ENCODE data around the gene FKBP5. TPM values are rescaled to one million over a fixed set of nuclear protein-coding genes. Genes with fewer than 3 reads are reported as not detected.

Gene FKBP5
- total and polyA plus RNA-seq, 2 donors (not counting 3 experiments of a cell fraction or from before 2014, with no cell fraction given) = 16.7 to 56.8 TPM

DNA sequence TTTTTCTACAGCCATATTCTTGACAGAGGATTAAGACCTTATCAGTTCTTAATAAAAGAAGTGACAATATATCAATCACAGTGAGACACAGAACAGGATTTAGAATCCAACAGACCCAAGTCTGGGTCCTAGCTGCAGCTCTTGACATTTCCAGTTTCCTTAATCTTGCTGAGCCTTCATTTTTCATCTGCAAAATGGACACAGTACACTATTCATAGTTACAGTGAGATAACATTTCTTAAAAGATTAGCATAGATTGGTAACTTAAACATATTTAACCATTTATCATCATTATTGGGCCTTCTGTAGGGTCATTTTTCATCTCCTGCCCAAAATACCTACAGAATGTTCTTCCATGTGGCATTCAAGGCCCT is 45.6 kb downstream of the FKBP5 start:
- Histone ChIP-seq H3K9me1 (replicated peaks; ENCODE audit: control insufficient read depth, extremely low read depth, insufficient read depth, low read length) (no peaks in the 10 kb centered on the region), H3K4me1 (ENCODE audit: control insufficient read depth, extremely low read depth, insufficient read depth, low read length) (no peaks in the 10 kb centered on the region), H3K4me3 (replicated peaks in 1 of 3; ENCODE audit: insufficient read depth in 1 of 3, low read depth in 1 of 3, low read length in 3 of 3) (no peak overlapping the region), H3K9ac (replicated peaks; ENCODE audit: extremely low read depth, insufficient read depth, low read length) (no peak overlapping the region), H3K27ac (ENCODE audit: insufficient read depth, low read depth, low read length) (no peak overlapping the region), H2AFZ (ENCODE audit: low read depth, low read length) (no peak overlapping the region), H3K36me3 (ENCODE audit: control insufficient read depth in 2 of 2, extremely low read depth in 1 of 2, insufficient read depth in 2 of 2, low read length in 2 of 2) (no peaks in the 10 kb centered on the region), H3K9me3 (replicated peaks; ENCODE audit: control insufficient read depth, insufficient read depth, low read length) (no peaks in the 10 kb centered on the region), H3K4me2 (ENCODE audit: insufficient read depth, low read length) (no peak overlapping the region), H3K79me2 (ENCODE audit: control insufficient read depth, insufficient read depth, low read length) (peaks cover 20% of the 10 kb centered on the region), H3K27me3 (ENCODE audit: control insufficient read depth in 2 of 2, insufficient read depth in 2 of 2, low read length in 2 of 2) (no peaks in the 10 kb centered on the region), H4K20me1 (replicated peaks; ENCODE audit: control insufficient read depth, extremely low read depth, insufficient read depth, low read length) (no peaks in the 10 kb centered on the region)
- TF ChIP-seq POLR2AphosphoS5 (IDR thresholded peaks at IDR 0.05; ENCODE audit: insufficient read depth, low read depth, low read length) = no peak
- TF ChIP-seq MYC (IDR thresholded peaks at IDR 0.05; ENCODE audit: low read depth, low read length) = no peak
- TF ChIP-seq, protein P1, sequence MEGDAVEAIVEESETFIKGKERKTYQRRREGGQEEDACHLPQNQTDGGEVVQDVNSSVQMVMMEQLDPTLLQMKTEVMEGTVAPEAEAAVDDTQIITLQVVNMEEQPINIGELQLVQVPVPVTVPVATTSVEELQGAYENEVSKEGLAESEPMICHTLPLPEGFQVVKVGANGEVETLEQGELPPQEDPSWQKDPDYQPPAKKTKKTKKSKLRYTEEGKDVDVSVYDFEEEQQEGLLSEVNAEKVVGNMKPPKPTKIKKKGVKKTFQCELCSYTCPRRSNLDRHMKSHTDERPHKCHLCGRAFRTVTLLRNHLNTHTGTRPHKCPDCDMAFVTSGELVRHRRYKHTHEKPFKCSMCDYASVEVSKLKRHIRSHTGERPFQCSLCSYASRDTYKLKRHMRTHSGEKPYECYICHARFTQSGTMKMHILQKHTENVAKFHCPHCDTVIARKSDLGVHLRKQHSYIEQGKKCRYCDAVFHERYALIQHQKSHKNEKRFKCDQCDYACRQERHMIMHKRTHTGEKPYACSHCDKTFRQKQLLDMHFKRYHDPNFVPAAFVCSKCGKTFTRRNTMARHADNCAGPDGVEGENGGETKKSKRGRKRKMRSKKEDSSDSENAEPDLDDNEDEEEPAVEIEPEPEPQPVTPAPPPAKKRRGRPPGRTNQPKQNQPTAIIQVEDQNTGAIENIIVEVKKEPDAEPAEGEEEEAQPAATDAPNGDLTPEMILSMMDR (IDR thresholded peaks at IDR 0.05; ENCODE audit: extremely low read depth in 1 of 2, insufficient read depth in 1 of 2, low read depth in 1 of 2, low read length in 2 of 2) = no peak
- TF ChIP-seq, protein P2, sequence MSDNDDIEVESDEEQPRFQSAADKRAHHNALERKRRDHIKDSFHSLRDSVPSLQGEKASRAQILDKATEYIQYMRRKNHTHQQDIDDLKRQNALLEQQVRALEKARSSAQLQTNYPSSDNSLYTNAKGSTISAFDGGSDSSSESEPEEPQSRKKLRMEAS (IDR thresholded peaks at IDR 0.05; ENCODE audit: insufficient read depth, insufficient read length) = no peak
- TF ChIP-seq GATA2 (IDR thresholded peaks at IDR 0.05; ENCODE audit: insufficient read depth, insufficient read length, low read depth, low read length) = no peak
- no peak for TF ChIP-seq JUN (IDR thresholded peaks at IDR 0.05; ENCODE audit: borderline replicate concordance, insufficient read depth, insufficient read length, low read depth)
- TF ChIP-seq POLR2A (IDR thresholded peaks at IDR 0.05; ENCODE audit: low read depth, low read length) = no peak
- TF ChIP-seq EZH2 (IDR thresholded peaks at IDR 0.05; ENCODE audit: borderline replicate concordance, low read depth, low read length, severe bottlenecking) = no peak
- TF ChIP-seq FOS (IDR thresholded peaks at IDR 0.05; ENCODE audit: borderline replicate concordance, insufficient read depth, low read length) = no peak
- ChIA-PET CTCF (interaction anchor here (0.6 to 5.5 kb wide), 7 partner anchors 13 to 837 kb away, joined by 3 to 26 read pairs (median 6); partner anchors contain the start of gene ARMC12), POLR2A (no interaction called here)
- no TSS peak for BruUV-seq (replicated peaks)
- DNase-seq (ENCODE audit: low read depth, low spot score) = no peak
- intact Hi-C loops (cut with micrococcal nuclease) = no loop called here
- dilution Hi-C loops (cut with MboI; ENCODE audit: extremely low pct_ligation_motif_present, low sequenced_read_pairs) = no loop called here
- no peak for FAIRE-seq
